ENCODE results near the gene HDAC9. TPM values are rescaled to one million over a fixed set of nuclear protein-coding genes. Genes with fewer than 3 reads are reported as not detected.

HDAC9 gene
- total and polyA plus RNA-seq, 2 of the 13 experiments (the other 11 are each of a cell fraction or from before 2014, with no cell fraction given) = 0.05 to 0.07 TPM

GRCh38 chr7:18958627-18959026 lies 463.1 kb downstream of the HDAC9 start:
- ATAC-seq (no peak), DNase-seq (ENCODE audit: low spot score) (no peak)
- no TSS peak for BruUV-seq (replicated peaks)

DNA sequence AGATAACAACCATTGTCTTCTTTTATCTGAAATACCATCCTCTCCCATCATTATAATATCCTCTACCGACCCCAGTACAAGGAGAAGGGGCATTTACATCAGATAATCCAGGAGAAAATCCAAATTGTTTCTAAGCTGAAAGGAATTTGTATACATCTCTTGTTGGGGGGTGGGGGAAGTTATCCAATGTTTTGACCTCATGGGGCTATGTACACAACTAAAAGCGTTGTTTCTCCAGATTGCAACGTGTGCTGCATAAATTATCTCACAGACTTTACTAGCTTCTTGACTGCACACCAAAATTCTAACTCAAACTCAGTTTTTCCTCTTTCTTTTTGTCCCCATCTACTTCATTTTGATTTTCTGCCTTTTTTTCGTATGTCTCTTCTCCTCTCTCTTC lies 465.2 kb downstream of the HDAC9 start:
- no peak for FAIRE-seq
- intact Hi-C loops (cut with micrococcal nuclease; ENCODE audit: unreplicated experiment) (no loop called here), in situ Hi-C loops (cut with HindIII; ENCODE audit: extremely low pct_ligation_motif_present, low pct_unique_long_range_greater_than_20kb) (no loop called here)
- Histone ChIP-seq H4K20me1 (ENCODE audit: insufficient read depth, low read length) (no peaks in the 10 kb centered on the region), H3K4me3 (replicated peaks in 1 of 3; ENCODE audit: insufficient read depth in 1 of 3, low read depth in 2 of 3, low read length in 3 of 3) (no peak overlapping the region), H3K4me1 (ENCODE audit: insufficient read depth, low read length) (no peaks in the 10 kb centered on the region), H3K79me2 (ENCODE audit: insufficient read depth, low read length) (no peaks in the 10 kb centered on the region), H3K36me3 (replicated peaks in 1 of 2; ENCODE audit: control insufficient read depth in 1 of 2, insufficient read depth in 2 of 2, low read length in 2 of 2) (no peaks in the 10 kb centered on the region), H3K9ac (ENCODE audit: insufficient read depth, low read depth, low read length) (no peak overlapping the region), H2AFZ (ENCODE audit: low read length) (no peak overlapping the region), H3K4me2 (ENCODE audit: low read depth, low read length) (no peak overlapping the region), H3K27me3 (ENCODE audit: control insufficient read depth in 1 of 2, insufficient read depth in 2 of 2, low read length in 2 of 2) (no peaks in the 10 kb centered on the region), H3K27ac (ENCODE audit: extremely low read length, insufficient read depth, low read length) (no peak overlapping the region), H3K9me3 (ENCODE audit: low read length) (peaks cover 92% of the 10 kb centered on the region)
- ATAC-seq = no peak
- POLR2A ChIA-PET = no interaction called here
- no peak for DNase-seq (ENCODE audit: low spot score)
- CTCF ChIA-PET (ENCODE audit: low intra/inter-chr PET ratio, low total read pairs) = no interaction called here
- 5% methylated on average over 4 of the region's 4 CpGs for WGBS (ENCODE audit: low lambda C conversion rate)
- BruUV-seq (replicated peaks) = no TSS peak
- no peak for TF ChIP-seq MATR3 (CRISPR knock-in tag; IDR thresholded peaks at IDR 0.05)
- TF ChIP-seq FOXA3 (CRISPR knock-in tag; IDR thresholded peaks at IDR 0.05) = no peak
- TF ChIP-seq WIZ (CRISPR knock-in tag; IDR thresholded peaks at IDR 0.05) = no peak
- no peak for TF ChIP-seq ZNF138 (CRISPR knock-in tag; IDR thresholded peaks at IDR 0.05; ENCODE audit: low read depth)

More at GRCh38 chr7:18958627-18959026, 463.1 kb downstream of the HDAC9 start:
- intact Hi-C loops (cut with micrococcal nuclease; ENCODE audit: unreplicated experiment) (no loop called here), in situ Hi-C loops (cut with HindIII; ENCODE audit: extremely low pct_ligation_motif_present, low pct_unique_long_range_greater_than_20kb) (no loop called here)
- Histone ChIP-seq H3K27me3 (ENCODE audit: control insufficient read depth in 1 of 2, insufficient read depth in 2 of 2, low read length in 2 of 2) (no peaks in the 10 kb centered on the region), H3K4me2 (ENCODE audit: low read depth, low read length) (no peak overlapping the region), H3K4me1 (ENCODE audit: insufficient read depth, low read length) (no peaks in the 10 kb centered on the region), H3K9ac (ENCODE audit: insufficient read depth, low read depth, low read length) (no peak overlapping the region), H3K9me3 (ENCODE audit: low read length) (peaks cover 89% of the 10 kb centered on the region), H4K20me1 (ENCODE audit: insufficient read depth, low read length) (no peaks in the 10 kb centered on the region), H3K4me3 (replicated peaks in 1 of 3; ENCODE audit: insufficient read depth in 1 of 3, low read depth in 2 of 3, low read length in 3 of 3) (no peak overlapping the region), H3K79me2 (ENCODE audit: insufficient read depth, low read length) (no peaks in the 10 kb centered on the region), H2AFZ (ENCODE audit: low read length) (no peak overlapping the region), H3K36me3 (replicated peaks in 1 of 2; ENCODE audit: control insufficient read depth in 1 of 2, insufficient read depth in 2 of 2, low read length in 2 of 2) (no peaks in the 10 kb centered on the region), H3K27ac (ENCODE audit: extremely low read length, insufficient read depth, low read length) (no peak overlapping the region)
- POLR2A ChIA-PET = no interaction called here
- CTCF ChIA-PET (ENCODE audit: low intra/inter-chr PET ratio, low total read pairs) = no interaction called here
- TF ChIP-seq POGZ (CRISPR knock-in tag; IDR thresholded peaks at IDR 0.05) = no peak
- TF ChIP-seq ZNF20 (CRISPR knock-in tag; IDR thresholded peaks at IDR 0.05) = no peak
- TF ChIP-seq ZNF331 (CRISPR knock-in tag; IDR thresholded peaks at IDR 0.05) = no peak
- no peak for TF ChIP-seq ZNF639 (CRISPR knock-in tag; conservative IDR thresholded peaks at IDR 0.05)
- FAIRE-seq = no peak
- 4% methylated on average over 4 of the region's 4 CpGs for WGBS (ENCODE audit: low lambda C conversion rate)
